GM19239 (cell line): ENCODE results near the gene MT1X.
"Not testable (repeated sequence)": the region's sequence is repeated elsewhere in the genome, so short reads cannot be mapped to it uniquely, and the experiment has no call there.

ENCODE experiments used
- DNase-seq: peaks from one replicate; pipeline ENCODE4 v3.0.0; 2011; ENCODE audit warnings: low spot score; ENCODE audit not compliant: insufficient read length
- FAIRE-seq: peaks from 2 replicates; lab custom pipeline; 2011; peaks lifted over from hg19 to GRCh38; lab: Jason Lieb, UNC

MT1X gene

GRCh38 chr16:56708525-56709442 is 26.5 kb downstream of the MT1X start:
- DNase-seq (no peak), FAIRE-seq (no peak)

- no peak for FAIRE-seq
- no peak for DNase-seq
These were observed 27.3 kb downstream of the MT1X start for GRCh38 chr16:56709443-56710040.

- FAIRE-seq: no peak
- DNase-seq: no peak
These were observed 28.0 kb downstream of the MT1X start for GRCh38 chr16:56710181-56710737.

GRCh38 chr16:56711862-56712261 is 29.6 kb downstream of the MT1X start:
- DNase-seq: no peak

GRCh38 chr16:56713794-56714193 is 31.5 kb downstream of the MT1X start:
- DNase-seq (no peak), FAIRE-seq (no peak)

More at GRCh38 chr16:56711862-56712261, 29.6 kb downstream of the MT1X start:
- no peak for FAIRE-seq

GRCh38 chr16:56715126-56715525 is 32.9 kb downstream of the MT1X start:
- FAIRE-seq (no peak), DNase-seq (no peak)

- DNase-seq: no peak
- FAIRE-seq: no peak
These were observed 34.5 kb downstream of the MT1X start for GRCh38 chr16:56716761-56717160.

GRCh38 chr16:56717532-56717931 is 35.3 kb downstream of the MT1X start:
- not testable (repeated sequence) for DNase-seq, FAIRE-seq

GRCh38 chr16:56722200-56722842 is 40.1 kb downstream of the MT1X start:
- DNase-seq: no peak
- FAIRE-seq: no peak

GRCh38 chr16:56724191-56724590 is 41.9 kb downstream of the MT1X start:
- peak; percentile 4 for FAIRE-seq
- DNase-seq: no peak

- DNase-seq: no peak
These were observed 44.0 kb downstream of the MT1X start for GRCh38 chr16:56726283-56726682.

GRCh38 chr16:56726926-56727325 is 44.7 kb downstream of the MT1X start:
- DNase-seq: no peak

More at GRCh38 chr16:56726283-56726682, 44.0 kb downstream of the MT1X start:
- no peak for FAIRE-seq

GRCh38 chr16:56728027-56728426 is 45.8 kb downstream of the MT1X start:
- DNase-seq (no peak), FAIRE-seq (no peak)

More at GRCh38 chr16:56726926-56727325, 44.7 kb downstream of the MT1X start:
- no peak for FAIRE-seq

GRCh38 chr16:56728980-56729734 is 46.9 kb downstream of the MT1X start:
- DNase-seq (no peak), FAIRE-seq (no peak)

- DNase-seq: peak; percentile 92
- FAIRE-seq: peak; percentile 78
These were observed 47.7 kb downstream of the MT1X start, which contains the start of gene NUP93 for GRCh38 chr16:56729735-56730662. TSS of gene NUP93 (plus strand) at chr16:56730129. CDS start at chr16:56748248, 18,119 bp downstream.

- no peak for DNase-seq
- FAIRE-seq: no peak
These were observed 50.1 kb downstream of the MT1X start for GRCh38 chr16:56732366-56732765.

GRCh38 chr16:56732832-56733231 is 50.6 kb downstream of the MT1X start:
- FAIRE-seq (no peak), DNase-seq (no peak)
